KMS-11 (cell line): ENCODE results near the gene DSCAM.

Source experiments
- H2AFZ ChIP-seq: fragments of 200-600 bp; sonication (generic); 2 replicates; pipeline ENCODE4 v1.6.1; 2016; ENCODE audit warnings: antibody characterized with exemption, mixed run types, low read depth
- H3K27ac ChIP-seq: fragments of 200-600 bp; sonication (generic); 2 replicates; pipeline ENCODE4 v1.6.1; 2016; ENCODE audit warnings: mild to moderate bottlenecking, mixed run types
- H3K27me3 ChIP-seq: fragments of 200-600 bp; sonication (generic); 2 replicates; pipeline ENCODE4 v1.6.1; 2017; ENCODE audit warnings: mild to moderate bottlenecking, low read depth, mixed run types, moderate library complexity; ENCODE audit not compliant: insufficient read depth
- H3K36me3 ChIP-seq: fragments of 200-600 bp; sonication (generic); 2 replicates; pipeline ENCODE4 v1.6.1; 2017; ENCODE audit warnings: mild to moderate bottlenecking, mixed run types; ENCODE audit not compliant: insufficient read depth
- H3K4me1 ChIP-seq: fragments of 200-600 bp; sonication (generic); 2 replicates; pipeline ENCODE4 v1.6.1; 2016; ENCODE audit warnings: mild to moderate bottlenecking, low read depth, mixed run types; ENCODE audit not compliant: poor library complexity, severe bottlenecking
- H3K4me2 ChIP-seq: fragments of 200-600 bp; sonication (generic); 2 replicates; pipeline ENCODE4 v1.7.0; 2016; ENCODE audit warnings: mild to moderate bottlenecking, mixed run types
- H3K4me3 ChIP-seq: fragments of 200-600 bp; sonication (generic); IDR thresholded peaks from 2 replicates; pipeline ENCODE4 v1.6.1; 2017; ENCODE audit warnings: low read depth, low read length, mixed read lengths; ENCODE audit not compliant: insufficient read depth
- H3K79me2 ChIP-seq: fragments of 200-600 bp; sonication (generic); 2 replicates; pipeline ENCODE4 v1.6.1; 2016; ENCODE audit warnings: low read depth, mixed run types; ENCODE audit not compliant: insufficient read depth
- H3K9ac ChIP-seq: fragments of 200-600 bp; sonication (generic); 2 replicates; pipeline ENCODE4 v1.6.1; 2016; ENCODE audit warnings: mild to moderate bottlenecking, mixed run types
- H4K20me1 ChIP-seq: fragments of 200-600 bp; sonication (generic); 2 replicates; pipeline ENCODE4 v1.6.1; 2016; ENCODE audit warnings: mild to moderate bottlenecking, mixed run types; ENCODE audit not compliant: insufficient read depth
- TF ChIP-seq, protein P1 (sequence below): fragments of 200-600 bp; sonication (generic); conservative IDR thresholded peaks from 2 replicates; pipeline ENCODE4 v1.6.1; 2017; ENCODE audit warnings: low read depth, mild to moderate bottlenecking, antibody characterized with exemption, low read length, moderate library complexity, mixed read lengths

The DSCAM gene

DNA sequence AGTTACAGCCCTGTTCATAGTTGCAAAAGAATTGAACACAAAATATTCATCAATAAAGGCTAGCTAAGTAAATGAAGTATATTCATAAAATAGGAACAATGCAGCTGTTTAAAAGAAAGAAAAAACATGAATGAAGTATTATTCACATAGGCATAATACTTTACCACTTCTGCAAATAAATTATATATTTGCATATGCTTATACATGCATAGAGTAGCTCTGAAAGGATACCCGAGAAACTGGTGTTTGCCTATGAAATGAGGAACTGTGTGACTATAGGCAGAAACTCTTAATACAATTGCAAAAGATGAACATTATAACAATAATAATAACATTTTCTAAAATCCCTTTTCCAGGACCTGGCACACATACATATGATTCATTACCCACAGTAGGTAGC, 385.9 kb downstream of the DSCAM start:
- no peak overlapping the region for H2AFZ ChIP-seq
- no peak overlapping the region for H3K4me3 ChIP-seq
- H3K27ac ChIP-seq: no peak overlapping the region
- H3K27me3 ChIP-seq: no peaks in the 10 kb centered on the region
- H3K36me3 ChIP-seq: no peaks in the 10 kb centered on the region
- H3K4me2 ChIP-seq: no peak overlapping the region
- H3K9ac ChIP-seq: no peak overlapping the region
- no peaks in the 10 kb centered on the region for H4K20me1 ChIP-seq
- TF ChIP-seq, protein P1, sequence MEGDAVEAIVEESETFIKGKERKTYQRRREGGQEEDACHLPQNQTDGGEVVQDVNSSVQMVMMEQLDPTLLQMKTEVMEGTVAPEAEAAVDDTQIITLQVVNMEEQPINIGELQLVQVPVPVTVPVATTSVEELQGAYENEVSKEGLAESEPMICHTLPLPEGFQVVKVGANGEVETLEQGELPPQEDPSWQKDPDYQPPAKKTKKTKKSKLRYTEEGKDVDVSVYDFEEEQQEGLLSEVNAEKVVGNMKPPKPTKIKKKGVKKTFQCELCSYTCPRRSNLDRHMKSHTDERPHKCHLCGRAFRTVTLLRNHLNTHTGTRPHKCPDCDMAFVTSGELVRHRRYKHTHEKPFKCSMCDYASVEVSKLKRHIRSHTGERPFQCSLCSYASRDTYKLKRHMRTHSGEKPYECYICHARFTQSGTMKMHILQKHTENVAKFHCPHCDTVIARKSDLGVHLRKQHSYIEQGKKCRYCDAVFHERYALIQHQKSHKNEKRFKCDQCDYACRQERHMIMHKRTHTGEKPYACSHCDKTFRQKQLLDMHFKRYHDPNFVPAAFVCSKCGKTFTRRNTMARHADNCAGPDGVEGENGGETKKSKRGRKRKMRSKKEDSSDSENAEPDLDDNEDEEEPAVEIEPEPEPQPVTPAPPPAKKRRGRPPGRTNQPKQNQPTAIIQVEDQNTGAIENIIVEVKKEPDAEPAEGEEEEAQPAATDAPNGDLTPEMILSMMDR: no peak
- no peaks in the 10 kb centered on the region for H3K4me1 ChIP-seq
- H3K79me2 ChIP-seq: no peaks in the 10 kb centered on the region

DNA sequence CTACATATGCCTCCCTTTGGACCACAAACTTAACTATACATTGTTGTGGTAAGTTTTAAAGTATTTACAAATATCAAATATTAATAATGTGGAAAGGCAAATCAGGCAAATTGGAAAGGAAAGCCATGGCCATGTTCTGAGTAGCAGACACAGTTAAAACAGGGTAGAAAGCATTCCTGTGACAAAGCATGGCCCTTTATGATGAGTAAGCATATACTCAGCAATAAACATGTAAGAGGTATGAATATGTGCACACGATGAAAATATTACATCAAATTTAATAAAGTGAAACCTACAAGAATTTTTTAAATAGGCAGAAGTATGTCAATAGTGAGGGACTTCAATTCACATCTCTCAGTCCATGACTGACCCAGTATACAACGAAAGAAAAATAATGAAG, 389.2 kb downstream of the DSCAM start:
- Histone ChIP-seq H2AFZ (no peak overlapping the region), H3K79me2 (no peaks in the 10 kb centered on the region), H3K4me3 (no peak overlapping the region), H3K4me1 (no peaks in the 10 kb centered on the region), H3K4me2 (no peak overlapping the region), H3K36me3 (no peaks in the 10 kb centered on the region), H3K9ac (no peak overlapping the region), H3K27ac (no peak overlapping the region), H4K20me1 (no peaks in the 10 kb centered on the region), H3K27me3 (no peaks in the 10 kb centered on the region)
- TF ChIP-seq, protein P1: no peak

DNA sequence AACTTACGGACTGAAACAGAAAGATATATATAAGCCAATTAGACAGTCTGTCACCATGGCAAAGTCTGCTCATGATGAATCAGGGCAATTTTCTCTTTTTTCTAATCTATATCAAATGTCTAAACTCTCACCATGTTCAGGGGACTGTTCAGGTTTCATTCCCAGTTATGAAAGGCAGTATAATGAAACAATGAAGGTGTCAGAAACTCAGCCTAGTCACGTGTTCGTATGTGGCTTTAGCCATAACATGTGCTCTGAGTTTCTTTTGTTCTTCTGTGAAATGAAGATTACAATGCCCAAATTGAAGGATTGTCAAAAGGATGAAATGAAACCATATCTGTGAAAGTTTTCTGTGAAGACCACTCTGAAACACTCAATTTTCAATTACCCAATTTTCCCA, 392.9 kb downstream of the DSCAM start:
- Histone ChIP-seq H3K79me2 (no peaks in the 10 kb centered on the region), H3K36me3 (no peaks in the 10 kb centered on the region), H3K27ac (no peak overlapping the region), H3K4me2 (no peak overlapping the region), H3K4me3 (no peak overlapping the region), H2AFZ (no peak overlapping the region), H3K4me1 (no peaks in the 10 kb centered on the region), H3K27me3 (no peaks in the 10 kb centered on the region), H3K9ac (no peak overlapping the region), H4K20me1 (no peaks in the 10 kb centered on the region)
- TF ChIP-seq, protein P1: no peak

DNA sequence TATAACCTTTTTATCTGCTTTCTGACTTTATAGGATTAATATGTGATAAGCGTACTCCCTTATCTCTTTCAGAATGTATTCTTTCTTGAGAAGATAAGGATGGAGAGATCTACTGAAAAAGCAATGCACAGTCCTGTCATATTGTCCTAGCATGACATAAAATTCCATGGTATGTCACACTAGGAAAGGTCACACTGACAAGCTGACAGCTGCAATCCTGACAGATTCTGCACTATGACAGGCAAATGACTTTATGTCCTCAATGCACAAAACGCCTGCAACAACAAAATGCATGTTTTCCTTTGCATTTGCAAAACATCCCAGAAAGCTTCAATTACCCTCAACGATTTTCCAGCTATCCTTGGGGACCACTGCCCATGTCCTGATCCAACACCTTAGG, 393.8 kb downstream of the DSCAM start:
- no peak overlapping the region for H2AFZ ChIP-seq
- no peaks in the 10 kb centered on the region for H4K20me1 ChIP-seq
- no peak overlapping the region for H3K27ac ChIP-seq

More for the DNA sequence above, 393.8 kb downstream of the DSCAM start:
- Histone ChIP-seq H3K79me2 (no peaks in the 10 kb centered on the region), H3K4me1 (no peaks in the 10 kb centered on the region), H3K36me3 (no peaks in the 10 kb centered on the region), H3K4me3 (no peak overlapping the region), H3K27me3 (no peaks in the 10 kb centered on the region), H3K4me2 (no peak overlapping the region), H3K9ac (no peak overlapping the region)
- TF ChIP-seq, protein P1: no peak
